HepG2 (cell line): ENCODE measurements around the gene RRAD. TPM values are rescaled to one million over a fixed set of nuclear protein-coding genes. Genes with fewer than 3 reads are reported as not detected.

Experiments
- CCAR2 ChIP-seq: fragments of 200-400 bp; formaldehyde crosslinking; optimal IDR thresholded peaks from 2 replicates; pipeline ENCODE3; 2018; ENCODE audit warnings: low read depth, mild to moderate bottlenecking, low read length, moderate library complexity
- HNF1A ChIP-seq, 2 experiments: sonication (generic) in 1 of 2; formaldehyde crosslinking in 1 of 2; IDR thresholded peaks; 2 replicates each; pipeline versions ENCODE4 v1.4.0 to v1.6.1; 2016 to 2020; ENCODE audit warnings: borderline replicate concordance in 1 of 2, low read depth in 1 of 2, mild to moderate bottlenecking in 1 of 2, missing genetic modification reagents in 1 of 2
- HNF4G ChIP-seq, 2 experiments: sonication (generic) in 1 of 2; formaldehyde crosslinking in 1 of 2; IDR thresholded peaks; 2 replicates each; pipeline versions ENCODE4 v1.4.0 to v1.6.1; 2011 to 2020; ENCODE audit warnings: borderline replicate concordance in 2 of 2, low read depth in 2 of 2, mild to moderate bottlenecking in 2 of 2, low read length in 1 of 2, missing genetic modification reagents in 1 of 2, moderate library complexity in 1 of 2
- HNRNPK ChIP-seq: fragments of 200-400 bp; formaldehyde crosslinking; IDR thresholded peaks from 2 replicates; pipeline ENCODE4 v1.6.1; 2018; ENCODE audit warnings: low read length, low read depth, moderate library complexity, mild to moderate bottlenecking; ENCODE audit not compliant: poor library complexity, severe bottlenecking
- IKZF5 ChIP-seq: IDR thresholded peaks from 2 replicates; pipeline ENCODE4 v1.6.1; 2018; ENCODE audit warnings: missing genetic modification reagents, mild to moderate bottlenecking, missing compliant biosample characterization
- IRX3 ChIP-seq: sonication (generic); formaldehyde crosslinking; IDR thresholded peaks from 2 replicates; pipeline ENCODE4 v1.8.1; 2023; ENCODE audit warnings: mild to moderate bottlenecking, low read depth, missing genetic modification reagents, borderline replicate concordance
- KDM2A ChIP-seq: sonication (generic); formaldehyde crosslinking; IDR thresholded peaks from 2 replicates; pipeline ENCODE4 v1.4.0; 2020; ENCODE audit warnings: low read depth, missing genetic modification reagents, borderline replicate concordance
- KLF9 ChIP-seq: IDR thresholded peaks from 2 replicates; pipeline ENCODE4 v1.6.1; 2016; ENCODE audit warnings: low read depth
- NFKB2 ChIP-seq: sonication (generic); formaldehyde crosslinking; IDR thresholded peaks from 2 replicates; pipeline ENCODE4 v1.4.0; 2020; ENCODE audit warnings: missing genetic modification reagents, borderline replicate concordance
- PHB2 ChIP-seq: fragments of 450-650 bp; IDR thresholded peaks from 2 replicates; pipeline ENCODE4 v1.6.1; 2018; ENCODE audit not compliant: partially characterized antibody
- SNAPC5 ChIP-seq: sonication (generic); formaldehyde crosslinking; IDR thresholded peaks from 2 replicates; pipeline ENCODE4 v1.8.1; 2023; ENCODE audit warnings: mild to moderate bottlenecking, missing genetic modification reagents, borderline replicate concordance
- SRSF1 ChIP-seq: fragments of 200-400 bp; formaldehyde crosslinking; optimal IDR thresholded peaks from 2 replicates; pipeline ENCODE3; 2017; ENCODE audit warnings: mild to moderate bottlenecking, low read depth, low read length, moderate library complexity
- XBP1 ChIP-seq: sonication (generic); formaldehyde crosslinking; IDR thresholded peaks from 2 replicates; pipeline ENCODE4 v1.5.0; 2020; ENCODE audit warnings: missing genetic modification reagents
- ZBTB46 ChIP-seq: sonication (generic); formaldehyde crosslinking; IDR thresholded peaks from 2 replicates; pipeline ENCODE4 v1.4.0; 2020; ENCODE audit warnings: mild to moderate bottlenecking, missing genetic modification reagents, borderline replicate concordance
- ZNF33B ChIP-seq: sonication (generic); formaldehyde crosslinking; IDR thresholded peaks from 2 replicates; pipeline ENCODE4 v1.5.1; 2020; ENCODE audit warnings: mild to moderate bottlenecking, missing genetic modification reagents
- ZNF44 ChIP-seq: sonication (generic); formaldehyde crosslinking; IDR thresholded peaks from 2 replicates; pipeline ENCODE4 v1.5.1; 2020; ENCODE audit warnings: mild to moderate bottlenecking, missing genetic modification reagents
- ZNF468 ChIP-seq: sonication (generic); formaldehyde crosslinking; IDR thresholded peaks from 2 replicates; pipeline ENCODE4 v1.8.0; 2022; ENCODE audit warnings: mild to moderate bottlenecking, moderate library complexity, missing genetic modification reagents
- ZNF562 ChIP-seq: sonication (generic); formaldehyde crosslinking; IDR thresholded peaks from 2 replicates; pipeline ENCODE4 v1.8.0; 2022; ENCODE audit warnings: missing genetic modification reagents, borderline replicate concordance
- ZNF720 ChIP-seq: sonication (generic); formaldehyde crosslinking; IDR thresholded peaks from 2 replicates; pipeline ENCODE4 v1.4.0; 2020; ENCODE audit warnings: missing genetic modification reagents
- ZNF746 ChIP-seq: sonication (generic); formaldehyde crosslinking; IDR thresholded peaks from 2 replicates; pipeline ENCODE4 v1.8.0; 2022; ENCODE audit warnings: mild to moderate bottlenecking, missing genetic modification reagents
- ZNF766 ChIP-seq: sonication (generic); formaldehyde crosslinking; IDR thresholded peaks from 2 replicates; pipeline ENCODE4 v1.5.0; 2020; ENCODE audit warnings: missing genetic modification reagents, borderline replicate concordance
- ZNF841 ChIP-seq: sonication (generic); formaldehyde crosslinking; IDR thresholded peaks from 2 replicates; pipeline ENCODE4 v1.8.1; 2023; ENCODE audit warnings: missing genetic modification reagents, borderline replicate concordance
- polyA plus RNA-seq, 8 experiments: library from polyadenylated mRNA; depleted of rRNA in 3 of 8; stranded (reverse) in 7 of 8; unstranded in 1 of 8; fragments of >200 nt; fragmentation: Illumina TruSeq in 4 of 8; extraction: Trizol in 4 of 8; gene quantifications; 2 replicates each; pipeline versions ENCODE4 v1.2.1 to v1.2.3, GENCODE V29; 2011 to 2016; ENCODE audit warnings: low read depth in 4 of 8, missing spikeins in 1 of 8, mixed read lengths in 1 of 8; ENCODE audit not compliant: insufficient read depth in 1 of 8
- total RNA-seq, 5 experiments: library from RNA; depleted of rRNA; stranded (reverse); fragments of >200 nt; fragmentation: Illumina TruSeq; extraction: Trizol; gene quantifications; 2 replicates each; pipeline ENCODE4 v1.2.3, GENCODE V29; 2016; ENCODE audit warnings: low read depth in 1 of 5

The RRAD gene
- total and polyA plus RNA-seq, 2 of the 13 experiments (the other 11 are each of a cell fraction or from before 2014, with no cell fraction given) = 0.80 to 1.1 TPM

- TF ChIP-seq HNF1A (IDR thresholded peaks at IDR 0.05; ENCODE audit: low read depth) (no peak), HNF1A (CRISPR knock-in tag; IDR thresholded peaks at IDR 0.05; ENCODE audit: borderline replicate concordance) (peak; percentile 80; the same call in 1 of the 2 replicates), ZNF468 (CRISPR knock-in tag) (no peak), KLF9 (CRISPR knock-in tag) (peak; percentile 99), SNAPC5 (CRISPR knock-in tag) (no peak), IRX3 (peak; percentile 13; the same call in 1 of the 2 replicates), NFKB2 (CRISPR knock-in tag) (peak; percentile 95), XBP1 (no peak), ZNF766 (CRISPR knock-in tag) (peak; percentile 96), ZNF841 (CRISPR knock-in tag) (no peak), ZNF33B (CRISPR knock-in tag) (no peak; the same call in 1 of the 2 replicates), KDM2A (CRISPR knock-in tag) (peak; percentile 99), ZNF562 (no peak), HNRNPK (peak; percentile 20), PHB2 (no peak), ZBTB46 (CRISPR knock-in tag) (peak; percentile 71; the same call in 1 of the 2 replicates), IKZF5 (CRISPR knock-in tag) (peak; percentile 92), CCAR2 (no peak), ZNF44 (CRISPR knock-in tag) (no peak), HNF4G (IDR thresholded peaks at IDR 0.05; ENCODE audit: borderline replicate concordance, low read depth, low read length) (no peak), HNF4G (CRISPR knock-in tag; IDR thresholded peaks at IDR 0.05; ENCODE audit: borderline replicate concordance, low read depth) (peak; percentile 66; the same call in 1 of the 2 replicates), ZNF746 (CRISPR knock-in tag) (peak; percentile 82; the same call in 1 of the 2 replicates), ZNF720 (no peak), SRSF1 (no peak)
These were observed 9.0 kb upstream of the RRAD start, which contains the start of gene CIAO2B (continued) for GRCh38 chr16:66934138-66934838.
